Kidney (tissue), 14 donors: Measurements from ENCODE around the gene VSIG2. TPM values are rescaled to one million over a fixed set of nuclear protein-coding genes. Genes with fewer than 3 reads are reported as not detected.

Source experiments
- DNase-seq, 5 donors: peaks; one replicate each; pipeline ENCODE4 v3.0.0-alpha.2; 2013 to 2020
- FAIRE-seq: peaks from 2 replicates; lab custom pipeline; 2012; peaks lifted over from hg19 to GRCh38; lab: Jason Lieb, UNC
- H3K27ac ChIP-seq, 2 donors: one replicate each; pipeline ENCODE4 v1.7.0; 2013; ENCODE audit warnings: low read depth in 2 of 2, low read length in 2 of 2, inconsistent platforms in 1 of 2
- H3K27me3 ChIP-seq: one replicate; pipeline ENCODE4 v1.7.1; 2013; ENCODE audit warnings: low read length, inconsistent platforms; ENCODE audit not compliant: control insufficient read depth, insufficient read depth
- H3K36me3 ChIP-seq, 3 donors: one replicate each; pipeline versions ENCODE4 v1.7.0 to v1.7.1; 2013; ENCODE audit warnings: low read length in 3 of 3, control low read depth in 1 of 3, inconsistent platforms in 1 of 3; ENCODE audit not compliant: insufficient read depth in 3 of 3, control insufficient read depth in 2 of 3
- H3K4me1 ChIP-seq, 3 donors: one replicate each; pipeline versions ENCODE4 v1.7.0 to v1.7.1; 2013; ENCODE audit warnings: low read length in 3 of 3, inconsistent platforms in 1 of 3, low read depth in 1 of 3; ENCODE audit not compliant: control insufficient read depth in 2 of 3, insufficient read depth in 2 of 3
- H3K4me3 ChIP-seq, 3 donors: one replicate each; pipeline versions ENCODE4 v1.7.0 to v1.8.1; 2013; ENCODE audit warnings: low read length in 3 of 3, control low read depth in 1 of 3, inconsistent platforms in 1 of 3
- H3K9ac ChIP-seq, 3 donors: one replicate each; pipeline versions ENCODE4 v1.7.0 to v1.7.1; 2013; ENCODE audit warnings: low read length in 3 of 3, control low read depth in 1 of 3, inconsistent platforms in 1 of 3
- H3K9me3 ChIP-seq, 3 donors: one replicate each; pipeline versions ENCODE4 v1.7.0 to v1.7.1; 2013; ENCODE audit warnings: low read length in 3 of 3, control low read depth in 1 of 3, inconsistent platforms in 1 of 3; ENCODE audit not compliant: control insufficient read depth in 2 of 3, insufficient read depth in 1 of 3
- intact Hi-C: fragments of 100-400 bp; cut with DNase I; formaldehyde crosslinking; loops from one replicate; pipeline ENCODE4 v1.11.1; 2022
- polyA plus RNA-seq: library from polyadenylated mRNA; stranded (reverse); fragments of 350-450 nt; fragmentation: Illumina TruSeq; extraction: RNeasy Lipid Tissue Mini Kit (QIAGEN cat#74804); gene quantifications from one replicate; pipeline ENCODE4 v1.2.3, GENCODE V29; 2014; ENCODE audit warnings: low read depth, low replicate concordance; ENCODE audit not compliant: insufficient read depth
- total RNA-seq: library from RNA; stranded (reverse); fragmentation: NEBNext Ultra II Directional; extraction: Animal tissue kit (Norgen Biotek cat#: 25700); gene quantifications from one replicate; pipeline ENCODE4 v1.2.1, GENCODE V29; 2021
- TF ChIP-seq, protein P1 (sequence below): IDR thresholded peaks from 3 replicates; pipeline ENCODE4 v1.5.1; 2012; ENCODE audit warnings: mild to moderate bottlenecking, moderate library complexity, borderline replicate concordance; ENCODE audit not compliant: insufficient read depth; ENCODE audit errors: extremely low read depth
- donor health status: control.
- donor health status: control.
- donor health status: control.
- donor health status: control.
- donor health status: control.
- donor health status: DM: yes; HTN: yes; CAD: no.
- donor health status: Normal renal cell carcinoma (clear cell type).

The VSIG2 gene
- total and polyA plus RNA-seq, 2 donors from 2014 or later = 3.9 to 11.7 TPM

GRCh38 chr11:124717786-124718651, 34.0 kb downstream of the VSIG2 start:
- H3K4me1 ChIP-seq = peaks cover 0 to 7% (median 5%) of the 10 kb centered on the region in 3 donors
- H3K36me3 ChIP-seq = no peaks in the 10 kb centered on the region
- DNase-seq (peak; percentile 49 to 71 (median 61)), FAIRE-seq (no peak)
- no peaks in the 10 kb centered on the region for H3K9me3 ChIP-seq
- peak overlapping the region in 2 of 3 donors; percentile 22 to 35 for H3K4me3 ChIP-seq
- H3K27ac ChIP-seq = no peak overlapping the region
- peak overlapping the region in 1 of 3 donors; percentile 0 for H3K9ac ChIP-seq
- TF ChIP-seq, protein P1, sequence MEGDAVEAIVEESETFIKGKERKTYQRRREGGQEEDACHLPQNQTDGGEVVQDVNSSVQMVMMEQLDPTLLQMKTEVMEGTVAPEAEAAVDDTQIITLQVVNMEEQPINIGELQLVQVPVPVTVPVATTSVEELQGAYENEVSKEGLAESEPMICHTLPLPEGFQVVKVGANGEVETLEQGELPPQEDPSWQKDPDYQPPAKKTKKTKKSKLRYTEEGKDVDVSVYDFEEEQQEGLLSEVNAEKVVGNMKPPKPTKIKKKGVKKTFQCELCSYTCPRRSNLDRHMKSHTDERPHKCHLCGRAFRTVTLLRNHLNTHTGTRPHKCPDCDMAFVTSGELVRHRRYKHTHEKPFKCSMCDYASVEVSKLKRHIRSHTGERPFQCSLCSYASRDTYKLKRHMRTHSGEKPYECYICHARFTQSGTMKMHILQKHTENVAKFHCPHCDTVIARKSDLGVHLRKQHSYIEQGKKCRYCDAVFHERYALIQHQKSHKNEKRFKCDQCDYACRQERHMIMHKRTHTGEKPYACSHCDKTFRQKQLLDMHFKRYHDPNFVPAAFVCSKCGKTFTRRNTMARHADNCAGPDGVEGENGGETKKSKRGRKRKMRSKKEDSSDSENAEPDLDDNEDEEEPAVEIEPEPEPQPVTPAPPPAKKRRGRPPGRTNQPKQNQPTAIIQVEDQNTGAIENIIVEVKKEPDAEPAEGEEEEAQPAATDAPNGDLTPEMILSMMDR = no peak
- intact Hi-C loops = no loop called here
- H3K27me3 ChIP-seq = peaks cover 17% of the 10 kb centered on the region

- TF ChIP-seq, protein P1 = no peak
- DNase-seq (no peak), FAIRE-seq (no peak)
- Histone ChIP-seq H3K27me3 (peaks cover 17% of the 10 kb centered on the region), H3K9ac (peak overlapping the region in 1 of 3 donors; percentile 0), H3K27ac (no peak overlapping the region), H3K4me3 (peak overlapping the region in 2 of 3 donors; percentile 22 to 35), H3K9me3 (no peaks in the 10 kb centered on the region), H3K36me3 (no peaks in the 10 kb centered on the region), H3K4me1 (peaks cover 0 to 7% (median 5%) of the 10 kb centered on the region in 3 donors)
- intact Hi-C loops = no loop called here
Measured at GRCh38 chr11:124717421-124717785, 34.7 kb downstream of the VSIG2 start.

DNA sequence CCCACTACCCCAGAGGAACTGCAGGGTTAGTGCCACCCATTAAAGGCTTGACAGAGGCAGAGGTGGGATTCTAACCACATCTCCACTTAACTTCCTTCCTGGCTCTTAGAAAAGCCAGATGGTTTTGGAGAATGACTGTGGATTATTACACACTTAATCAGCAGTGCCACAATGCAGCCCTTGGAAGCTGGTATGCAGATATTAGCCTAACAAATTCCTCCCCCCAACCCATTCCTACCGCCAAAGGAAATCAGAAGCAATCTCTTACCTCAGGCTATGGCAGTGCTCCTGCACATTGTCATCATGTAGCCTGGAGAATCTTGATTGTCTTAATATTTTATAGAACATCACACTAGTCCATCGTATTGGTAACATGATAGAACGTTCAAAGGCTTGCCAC, 35.5 kb downstream of the VSIG2 start:
- no peak overlapping the region for H3K27ac ChIP-seq
- intact Hi-C loops = no loop called here
- H3K4me1 ChIP-seq = peaks cover 0 to 7% (median 5%) of the 10 kb centered on the region in 3 donors

More for the DNA sequence above, 35.5 kb downstream of the VSIG2 start:
- DNase-seq (no peak), FAIRE-seq (no peak)
- Histone ChIP-seq H3K4me3 (no peak overlapping the region), H3K36me3 (no peaks in the 10 kb centered on the region), H3K27me3 (peaks cover 15% of the 10 kb centered on the region), H3K9me3 (no peaks in the 10 kb centered on the region), H3K9ac (no peak overlapping the region)
- TF ChIP-seq, protein P1 = no peak
